Measurements from ENCODE around the gene BICD2.

DNA sequence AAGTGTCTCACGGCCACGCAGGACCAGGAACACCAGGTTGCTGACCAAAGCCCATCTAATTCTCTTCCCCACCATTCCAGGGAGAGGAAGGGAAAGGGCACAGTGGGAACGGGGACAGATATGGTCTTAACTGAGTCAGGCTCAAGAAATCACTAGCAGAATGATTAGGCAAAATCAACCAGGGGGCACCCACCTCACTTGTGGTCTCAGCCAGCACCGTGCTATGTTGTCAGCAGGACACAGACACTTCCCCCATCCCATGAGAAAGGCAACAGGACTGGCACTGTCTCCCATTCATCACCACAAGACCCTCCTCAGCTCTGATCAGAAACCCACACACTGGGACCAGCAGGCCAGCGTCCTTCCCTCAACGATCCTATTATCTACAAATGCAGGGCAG is 2.9 kb downstream of the BICD2 start:
- TF ChIP-seq EZH2 (IDR thresholded peaks at IDR 0.05; ENCODE audit: low read depth, low read length, severe bottlenecking) (no peak), POLR2AphosphoS5 (IDR thresholded peaks at IDR 0.05; ENCODE audit: low read depth, low read length) (no peak), PHF8 (conservative IDR thresholded peaks at IDR 0.05; ENCODE audit: low read depth, low read length) (no peak), POU5F1 (IDR thresholded peaks at IDR 0.05; ENCODE audit: low read depth, low read length) (no peak), SIN3A (conservative IDR thresholded peaks at IDR 0.05 in 1 of 2, IDR thresholded peaks at IDR 0.05 in 1 of 2; ENCODE audit: low read depth in 1 of 2, low read length in 2 of 2) (no peak), RAD21 (IDR thresholded peaks at IDR 0.05 in 1 of 2, conservative IDR thresholded peaks at IDR 0.05 in 1 of 2; ENCODE audit: low read depth in 2 of 2, low read length in 2 of 2) (no peak), SP1 (IDR thresholded peaks at IDR 0.05; ENCODE audit: low read depth, low read length) (no peak), JUND (IDR thresholded peaks at IDR 0.05; ENCODE audit: low read length) (no peak)
- TF ChIP-seq, protein P1, sequence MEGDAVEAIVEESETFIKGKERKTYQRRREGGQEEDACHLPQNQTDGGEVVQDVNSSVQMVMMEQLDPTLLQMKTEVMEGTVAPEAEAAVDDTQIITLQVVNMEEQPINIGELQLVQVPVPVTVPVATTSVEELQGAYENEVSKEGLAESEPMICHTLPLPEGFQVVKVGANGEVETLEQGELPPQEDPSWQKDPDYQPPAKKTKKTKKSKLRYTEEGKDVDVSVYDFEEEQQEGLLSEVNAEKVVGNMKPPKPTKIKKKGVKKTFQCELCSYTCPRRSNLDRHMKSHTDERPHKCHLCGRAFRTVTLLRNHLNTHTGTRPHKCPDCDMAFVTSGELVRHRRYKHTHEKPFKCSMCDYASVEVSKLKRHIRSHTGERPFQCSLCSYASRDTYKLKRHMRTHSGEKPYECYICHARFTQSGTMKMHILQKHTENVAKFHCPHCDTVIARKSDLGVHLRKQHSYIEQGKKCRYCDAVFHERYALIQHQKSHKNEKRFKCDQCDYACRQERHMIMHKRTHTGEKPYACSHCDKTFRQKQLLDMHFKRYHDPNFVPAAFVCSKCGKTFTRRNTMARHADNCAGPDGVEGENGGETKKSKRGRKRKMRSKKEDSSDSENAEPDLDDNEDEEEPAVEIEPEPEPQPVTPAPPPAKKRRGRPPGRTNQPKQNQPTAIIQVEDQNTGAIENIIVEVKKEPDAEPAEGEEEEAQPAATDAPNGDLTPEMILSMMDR (IDR thresholded peaks at IDR 0.05; ENCODE audit: control extremely low read depth in 1 of 3, insufficient read depth in 1 of 3, low read depth in 1 of 3, low read length in 3 of 3) = no peak
- TF ChIP-seq, protein P2, sequence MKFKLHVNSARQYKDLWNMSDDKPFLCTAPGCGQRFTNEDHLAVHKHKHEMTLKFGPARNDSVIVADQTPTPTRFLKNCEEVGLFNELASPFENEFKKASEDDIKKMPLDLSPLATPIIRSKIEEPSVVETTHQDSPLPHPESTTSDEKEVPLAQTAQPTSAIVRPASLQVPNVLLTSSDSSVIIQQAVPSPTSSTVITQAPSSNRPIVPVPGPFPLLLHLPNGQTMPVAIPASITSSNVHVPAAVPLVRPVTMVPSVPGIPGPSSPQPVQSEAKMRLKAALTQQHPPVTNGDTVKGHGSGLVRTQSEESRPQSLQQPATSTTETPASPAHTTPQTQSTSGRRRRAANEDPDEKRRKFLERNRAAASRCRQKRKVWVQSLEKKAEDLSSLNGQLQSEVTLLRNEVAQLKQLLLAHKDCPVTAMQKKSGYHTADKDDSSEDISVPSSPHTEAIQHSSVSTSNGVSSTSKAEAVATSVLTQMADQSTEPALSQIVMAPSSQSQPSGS (IDR thresholded peaks at IDR 0.05; ENCODE audit: low read length) = no peak
- TF ChIP-seq, protein P3, sequence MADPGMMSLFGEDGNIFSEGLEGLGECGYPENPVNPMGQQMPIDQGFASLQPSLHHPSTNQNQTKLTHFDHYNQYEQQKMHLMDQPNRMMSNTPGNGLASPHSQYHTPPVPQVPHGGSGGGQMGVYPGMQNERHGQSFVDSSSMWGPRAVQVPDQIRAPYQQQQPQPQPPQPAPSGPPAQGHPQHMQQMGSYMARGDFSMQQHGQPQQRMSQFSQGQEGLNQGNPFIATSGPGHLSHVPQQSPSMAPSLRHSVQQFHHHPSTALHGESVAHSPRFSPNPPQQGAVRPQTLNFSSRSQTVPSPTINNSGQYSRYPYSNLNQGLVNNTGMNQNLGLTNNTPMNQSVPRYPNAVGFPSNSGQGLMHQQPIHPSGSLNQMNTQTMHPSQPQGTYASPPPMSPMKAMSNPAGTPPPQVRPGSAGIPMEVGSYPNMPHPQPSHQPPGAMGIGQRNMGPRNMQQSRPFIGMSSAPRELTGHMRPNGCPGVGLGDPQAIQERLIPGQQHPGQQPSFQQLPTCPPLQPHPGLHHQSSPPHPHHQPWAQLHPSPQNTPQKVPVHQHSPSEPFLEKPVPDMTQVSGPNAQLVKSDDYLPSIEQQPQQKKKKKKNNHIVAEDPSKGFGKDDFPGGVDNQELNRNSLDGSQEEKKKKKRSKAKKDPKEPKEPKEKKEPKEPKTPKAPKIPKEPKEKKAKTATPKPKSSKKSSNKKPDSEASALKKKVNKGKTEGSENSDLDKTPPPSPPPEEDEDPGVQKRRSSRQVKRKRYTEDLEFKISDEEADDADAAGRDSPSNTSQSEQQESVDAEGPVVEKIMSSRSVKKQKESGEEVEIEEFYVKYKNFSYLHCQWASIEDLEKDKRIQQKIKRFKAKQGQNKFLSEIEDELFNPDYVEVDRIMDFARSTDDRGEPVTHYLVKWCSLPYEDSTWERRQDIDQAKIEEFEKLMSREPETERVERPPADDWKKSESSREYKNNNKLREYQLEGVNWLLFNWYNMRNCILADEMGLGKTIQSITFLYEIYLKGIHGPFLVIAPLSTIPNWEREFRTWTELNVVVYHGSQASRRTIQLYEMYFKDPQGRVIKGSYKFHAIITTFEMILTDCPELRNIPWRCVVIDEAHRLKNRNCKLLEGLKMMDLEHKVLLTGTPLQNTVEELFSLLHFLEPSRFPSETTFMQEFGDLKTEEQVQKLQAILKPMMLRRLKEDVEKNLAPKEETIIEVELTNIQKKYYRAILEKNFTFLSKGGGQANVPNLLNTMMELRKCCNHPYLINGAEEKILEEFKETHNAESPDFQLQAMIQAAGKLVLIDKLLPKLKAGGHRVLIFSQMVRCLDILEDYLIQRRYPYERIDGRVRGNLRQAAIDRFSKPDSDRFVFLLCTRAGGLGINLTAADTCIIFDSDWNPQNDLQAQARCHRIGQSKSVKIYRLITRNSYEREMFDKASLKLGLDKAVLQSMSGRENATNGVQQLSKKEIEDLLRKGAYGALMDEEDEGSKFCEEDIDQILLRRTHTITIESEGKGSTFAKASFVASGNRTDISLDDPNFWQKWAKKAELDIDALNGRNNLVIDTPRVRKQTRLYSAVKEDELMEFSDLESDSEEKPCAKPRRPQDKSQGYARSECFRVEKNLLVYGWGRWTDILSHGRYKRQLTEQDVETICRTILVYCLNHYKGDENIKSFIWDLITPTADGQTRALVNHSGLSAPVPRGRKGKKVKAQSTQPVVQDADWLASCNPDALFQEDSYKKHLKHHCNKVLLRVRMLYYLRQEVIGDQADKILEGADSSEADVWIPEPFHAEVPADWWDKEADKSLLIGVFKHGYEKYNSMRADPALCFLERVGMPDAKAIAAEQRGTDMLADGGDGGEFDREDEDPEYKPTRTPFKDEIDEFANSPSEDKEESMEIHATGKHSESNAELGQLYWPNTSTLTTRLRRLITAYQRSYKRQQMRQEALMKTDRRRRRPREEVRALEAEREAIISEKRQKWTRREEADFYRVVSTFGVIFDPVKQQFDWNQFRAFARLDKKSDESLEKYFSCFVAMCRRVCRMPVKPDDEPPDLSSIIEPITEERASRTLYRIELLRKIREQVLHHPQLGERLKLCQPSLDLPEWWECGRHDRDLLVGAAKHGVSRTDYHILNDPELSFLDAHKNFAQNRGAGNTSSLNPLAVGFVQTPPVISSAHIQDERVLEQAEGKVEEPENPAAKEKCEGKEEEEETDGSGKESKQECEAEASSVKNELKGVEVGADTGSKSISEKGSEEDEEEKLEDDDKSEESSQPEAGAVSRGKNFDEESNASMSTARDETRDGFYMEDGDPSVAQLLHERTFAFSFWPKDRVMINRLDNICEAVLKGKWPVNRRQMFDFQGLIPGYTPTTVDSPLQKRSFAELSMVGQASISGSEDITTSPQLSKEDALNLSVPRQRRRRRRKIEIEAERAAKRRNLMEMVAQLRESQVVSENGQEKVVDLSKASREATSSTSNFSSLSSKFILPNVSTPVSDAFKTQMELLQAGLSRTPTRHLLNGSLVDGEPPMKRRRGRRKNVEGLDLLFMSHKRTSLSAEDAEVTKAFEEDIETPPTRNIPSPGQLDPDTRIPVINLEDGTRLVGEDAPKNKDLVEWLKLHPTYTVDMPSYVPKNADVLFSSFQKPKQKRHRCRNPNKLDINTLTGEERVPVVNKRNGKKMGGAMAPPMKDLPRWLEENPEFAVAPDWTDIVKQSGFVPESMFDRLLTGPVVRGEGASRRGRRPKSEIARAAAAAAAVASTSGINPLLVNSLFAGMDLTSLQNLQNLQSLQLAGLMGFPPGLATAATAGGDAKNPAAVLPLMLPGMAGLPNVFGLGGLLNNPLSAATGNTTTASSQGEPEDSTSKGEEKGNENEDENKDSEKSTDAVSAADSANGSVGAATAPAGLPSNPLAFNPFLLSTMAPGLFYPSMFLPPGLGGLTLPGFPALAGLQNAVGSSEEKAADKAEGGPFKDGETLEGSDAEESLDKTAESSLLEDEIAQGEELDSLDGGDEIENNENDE (IDR thresholded peaks at IDR 0.05; ENCODE audit: insufficient replicate concordance, low read length) = no peak

Measured in H1 (cell line).